ENCODE measurements around the gene MAP4K4.

- TF ChIP-seq POLR2A (IDR thresholded peaks at IDR 0.05), result no peak
- TF ChIP-seq, protein P1, sequence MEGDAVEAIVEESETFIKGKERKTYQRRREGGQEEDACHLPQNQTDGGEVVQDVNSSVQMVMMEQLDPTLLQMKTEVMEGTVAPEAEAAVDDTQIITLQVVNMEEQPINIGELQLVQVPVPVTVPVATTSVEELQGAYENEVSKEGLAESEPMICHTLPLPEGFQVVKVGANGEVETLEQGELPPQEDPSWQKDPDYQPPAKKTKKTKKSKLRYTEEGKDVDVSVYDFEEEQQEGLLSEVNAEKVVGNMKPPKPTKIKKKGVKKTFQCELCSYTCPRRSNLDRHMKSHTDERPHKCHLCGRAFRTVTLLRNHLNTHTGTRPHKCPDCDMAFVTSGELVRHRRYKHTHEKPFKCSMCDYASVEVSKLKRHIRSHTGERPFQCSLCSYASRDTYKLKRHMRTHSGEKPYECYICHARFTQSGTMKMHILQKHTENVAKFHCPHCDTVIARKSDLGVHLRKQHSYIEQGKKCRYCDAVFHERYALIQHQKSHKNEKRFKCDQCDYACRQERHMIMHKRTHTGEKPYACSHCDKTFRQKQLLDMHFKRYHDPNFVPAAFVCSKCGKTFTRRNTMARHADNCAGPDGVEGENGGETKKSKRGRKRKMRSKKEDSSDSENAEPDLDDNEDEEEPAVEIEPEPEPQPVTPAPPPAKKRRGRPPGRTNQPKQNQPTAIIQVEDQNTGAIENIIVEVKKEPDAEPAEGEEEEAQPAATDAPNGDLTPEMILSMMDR (IDR thresholded peaks at IDR 0.05), result peak in 3 of 6 experiments; percentile 42 to 46 (median 42)
Observed at GRCh38 chr2:101860157-101860556, 162.7 kb downstream of the MAP4K4 start.

Measured in thyroid gland (tissue), 4 donors.